Nephron (organoid): Measurements from ENCODE around the gene SYT7.

Experiments used
- H3K27ac Mint-ChIP-seq, 3 experiments: 2 replicates each; pipeline ENCODE4 v1.8.0; 2020; ENCODE audit warnings: mixed read lengths in 3 of 3, mild to moderate bottlenecking in 2 of 3, moderate library complexity in 1 of 3
- H3K27me3 Mint-ChIP-seq: 2 replicates; pipeline ENCODE4 v1.8.0; 2021; ENCODE audit warnings: low read depth, mild to moderate bottlenecking, moderate library complexity, mixed read lengths
- H3K36me3 Mint-ChIP-seq: 2 replicates; pipeline ENCODE4 v1.8.0; 2020; ENCODE audit warnings: low read depth, mixed read lengths
- H3K4me1 Mint-ChIP-seq: 2 replicates; pipeline ENCODE4 v1.8.0; 2020; ENCODE audit warnings: mixed read lengths
- H3K4me3 Mint-ChIP-seq, 3 experiments: 2 replicates each; pipeline ENCODE4 v1.8.0; 2020; ENCODE audit warnings: mild to moderate bottlenecking in 3 of 3, mixed read lengths in 3 of 3, moderate library complexity in 2 of 3
- H3K9me3 Mint-ChIP-seq: 2 replicates; pipeline ENCODE4 v1.8.0; 2020; ENCODE audit warnings: mixed read lengths
- CTCF ChIP-seq, 3 experiments: fragments of 200-600 bp; sonication (generic); IDR thresholded peaks; one replicate each; pipeline ENCODE4 v1.5.0; 2021; ENCODE audit warnings: antibody characterized with exemption in 3 of 3; ENCODE audit not compliant: unreplicated experiment in 3 of 3

The SYT7 gene

GRCh38 chr11:61488651-61489291 lies 92.1 kb downstream of the SYT7 start:
- Mint-ChIP-seq H3K27me3 (peaks cover 7% of the 10 kb centered on the region), H3K36me3 (no peaks in the 10 kb centered on the region), H3K4me1 (peaks cover 52% of the 10 kb centered on the region), H3K27ac (peak overlapping the region; percentile 7 to 83 (median 43)), H3K4me3 (peak overlapping the region; percentile 58 to 64 (median 62)), H3K9me3 (no peaks in the 10 kb centered on the region)
- no peak for TF ChIP-seq CTCF (IDR thresholded peaks at IDR 0.05; ENCODE audit: unreplicated experiment in 3 of 3)

GRCh38 chr11:61487342-61488025 lies 93.4 kb downstream of the SYT7 start:
- Mint-ChIP-seq H3K4me3 (peak overlapping the region in 2 of 3 experiments; percentile 4 to 28), H3K9me3 (no peaks in the 10 kb centered on the region), H3K27ac (peak overlapping the region in 2 of 3 experiments; percentile 14 to 18), H3K4me1 (peaks cover 51% of the 10 kb centered on the region), H3K36me3 (no peaks in the 10 kb centered on the region), H3K27me3 (peaks cover 8% of the 10 kb centered on the region)
- no peak for TF ChIP-seq CTCF (IDR thresholded peaks at IDR 0.05; ENCODE audit: unreplicated experiment in 3 of 3)

GRCh38 chr11:61486779-61487178 lies 94.1 kb downstream of the SYT7 start:
- Mint-ChIP-seq H3K9me3 (no peaks in the 10 kb centered on the region), H3K27ac (peak overlapping the region in 2 of 3 experiments; percentile 26 to 47), H3K4me1 (peaks cover 45% of the 10 kb centered on the region), H3K4me3 (peak overlapping the region in 1 of 3 experiments; percentile 28), H3K27me3 (peaks cover 8% of the 10 kb centered on the region), H3K36me3 (no peaks in the 10 kb centered on the region)
- no peak for TF ChIP-seq CTCF (IDR thresholded peaks at IDR 0.05; ENCODE audit: unreplicated experiment in 3 of 3)

- Mint-ChIP-seq H3K4me1 (peaks cover 50% of the 10 kb centered on the region), H3K27ac (peak overlapping the region in 2 of 3 experiments; percentile 26 to 47), H3K27me3 (peaks cover 8% of the 10 kb centered on the region), H3K4me3 (peak overlapping the region in 1 of 3 experiments; percentile 17), H3K36me3 (no peaks in the 10 kb centered on the region), H3K9me3 (no peaks in the 10 kb centered on the region)
- TF ChIP-seq CTCF (IDR thresholded peaks at IDR 0.05; ENCODE audit: unreplicated experiment in 3 of 3) = no peak
These were observed 94.8 kb downstream of the SYT7 start for GRCh38 chr11:61486011-61486620.

- H3K27me3 Mint-ChIP-seq = peaks cover 8% of the 10 kb centered on the region
- TF ChIP-seq CTCF (IDR thresholded peaks at IDR 0.05; ENCODE audit: unreplicated experiment in 3 of 3) = no peak
- peaks cover 51% of the 10 kb centered on the region for H3K4me1 Mint-ChIP-seq
- no peaks in the 10 kb centered on the region for H3K36me3 Mint-ChIP-seq
- no peak overlapping the region for H3K27ac Mint-ChIP-seq
- no peak overlapping the region for H3K4me3 Mint-ChIP-seq
- H3K9me3 Mint-ChIP-seq = no peaks in the 10 kb centered on the region
These were observed 95.8 kb downstream of the SYT7 start for GRCh38 chr11:61485080-61485479.
